IMR-90 (cell line): Measurements from ENCODE around the gene DPYD.

Experiments used
- MXI1 ChIP-seq: IDR thresholded peaks from 2 replicates; pipeline ENCODE4 v1.6.1; 2012; ENCODE audit warnings: low read depth, mild to moderate bottlenecking, low read length, moderate library complexity, borderline replicate concordance
- POLR2A ChIP-seq: IDR thresholded peaks from 2 replicates; pipeline ENCODE4 v1.6.1; 2012; ENCODE audit warnings: mild to moderate bottlenecking, low read depth, low read length
- RAD21 ChIP-seq: IDR thresholded peaks from 2 replicates; pipeline ENCODE4 v1.6.1; 2012; ENCODE audit warnings: low read length, improper control_type of control experiment
- SMC3 ChIP-seq: fragments of 150-350 bp; IDR thresholded peaks from 2 replicates; pipeline ENCODE4 v1.6.1; 2016; ENCODE audit warnings: low read depth, mild to moderate bottlenecking, antibody characterized with exemption, low read length, moderate library complexity
- TF ChIP-seq, protein P1 (sequence below): conservative IDR thresholded peaks from 2 replicates; pipeline ENCODE4 v1.5.1; 2012; ENCODE audit warnings: mild to moderate bottlenecking, low read depth, low read length, improper control_type of control experiment

DNA sequence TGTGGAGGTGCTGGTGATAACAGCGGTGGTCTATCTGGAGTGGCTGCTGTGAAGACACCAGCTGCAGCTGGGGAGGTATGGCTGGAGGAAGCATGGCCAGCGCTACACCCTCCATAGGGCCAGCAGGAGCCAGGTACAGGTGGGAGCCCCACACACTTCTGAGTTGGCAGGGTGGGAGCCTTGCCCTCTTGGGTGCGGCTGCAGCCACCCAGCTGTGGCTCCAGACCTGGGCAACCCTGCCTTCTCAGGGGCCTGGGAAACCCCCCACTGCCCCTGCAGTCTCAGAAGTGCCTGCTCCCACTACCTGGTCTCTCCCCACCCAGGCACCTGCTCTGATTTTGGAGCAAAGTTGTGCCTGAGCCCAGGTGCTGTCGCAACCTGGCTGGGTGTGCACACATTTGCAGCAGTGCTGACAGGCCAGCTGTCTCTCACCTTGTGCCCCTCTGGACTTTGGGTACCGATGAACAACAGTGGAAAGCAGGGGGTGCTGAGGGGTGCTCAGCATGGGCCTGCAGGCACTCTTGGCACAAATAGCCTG lies 76.2 kb downstream of the DPYD start:
- TF ChIP-seq POLR2A (no peak), MXI1 (no peak), RAD21 (no peak), SMC3 (no peak)
- TF ChIP-seq, protein P1, sequence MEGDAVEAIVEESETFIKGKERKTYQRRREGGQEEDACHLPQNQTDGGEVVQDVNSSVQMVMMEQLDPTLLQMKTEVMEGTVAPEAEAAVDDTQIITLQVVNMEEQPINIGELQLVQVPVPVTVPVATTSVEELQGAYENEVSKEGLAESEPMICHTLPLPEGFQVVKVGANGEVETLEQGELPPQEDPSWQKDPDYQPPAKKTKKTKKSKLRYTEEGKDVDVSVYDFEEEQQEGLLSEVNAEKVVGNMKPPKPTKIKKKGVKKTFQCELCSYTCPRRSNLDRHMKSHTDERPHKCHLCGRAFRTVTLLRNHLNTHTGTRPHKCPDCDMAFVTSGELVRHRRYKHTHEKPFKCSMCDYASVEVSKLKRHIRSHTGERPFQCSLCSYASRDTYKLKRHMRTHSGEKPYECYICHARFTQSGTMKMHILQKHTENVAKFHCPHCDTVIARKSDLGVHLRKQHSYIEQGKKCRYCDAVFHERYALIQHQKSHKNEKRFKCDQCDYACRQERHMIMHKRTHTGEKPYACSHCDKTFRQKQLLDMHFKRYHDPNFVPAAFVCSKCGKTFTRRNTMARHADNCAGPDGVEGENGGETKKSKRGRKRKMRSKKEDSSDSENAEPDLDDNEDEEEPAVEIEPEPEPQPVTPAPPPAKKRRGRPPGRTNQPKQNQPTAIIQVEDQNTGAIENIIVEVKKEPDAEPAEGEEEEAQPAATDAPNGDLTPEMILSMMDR = no peak
